HG03280 (cell line): Measurements from ENCODE around the gene C9orf50.

Experiments used
- ATAC-seq: cut with Tn5 transposase; IDR thresholded peaks from one replicate; pipeline ENCODE4 v1.9.1; 2021; ENCODE audit warnings: mild to moderate bottlenecking, moderate library complexity; ENCODE audit not compliant: unreplicated experiment

The C9orf50 gene

GRCh38 chr9:129612123-129612522, 8.8 kb downstream of the C9orf50 start:
- ATAC-seq = no peak

- no peak for ATAC-seq
Observed at GRCh38 chr9:129611307-129611800, 9.5 kb downstream of the C9orf50 start.

GRCh38 chr9:129610473-129611306, 10.2 kb downstream of the C9orf50 start:
- ATAC-seq = peak; percentile 51

GRCh38 chr9:129610213-129610472, 10.8 kb downstream of the C9orf50 start:
- no peak for ATAC-seq

GRCh38 chr9:129609486-129610212, 11.3 kb downstream of the C9orf50 start:
- no peak for ATAC-seq

GRCh38 chr9:129608561-129609481, 12.1 kb downstream of the C9orf50 start:
- ATAC-seq = no peak

GRCh38 chr9:129607027-129607387, 13.9 kb downstream of the C9orf50 start:
- ATAC-seq = no peak

GRCh38 chr9:129606161-129607026, 14.5 kb downstream of the C9orf50 start:
- ATAC-seq = no peak

GRCh38 chr9:129604766-129605163, 16.1 kb downstream of the C9orf50 start:
- no peak for ATAC-seq

- ATAC-seq = no peak
Observed at GRCh38 chr9:129604056-129604765, 16.7 kb downstream of the C9orf50 start.

GRCh38 chr9:129602598-129603415, 18.1 kb downstream of the C9orf50 start:
- no peak for ATAC-seq

- ATAC-seq = no peak
Observed at GRCh38 chr9:129601082-129601674, 19.7 kb downstream of the C9orf50 start.

- ATAC-seq = no peak
Observed at GRCh38 chr9:129598089-129598596, 22.8 kb downstream of the C9orf50 start.

- ATAC-seq = no peak
Observed at GRCh38 chr9:129597355-129598088, 23.4 kb downstream of the C9orf50 start.

GRCh38 chr9:129596541-129597331, 24.2 kb downstream of the C9orf50 start:
- ATAC-seq = no peak

GRCh38 chr9:129595903-129596540, 24.9 kb downstream of the C9orf50 start:
- no peak for ATAC-seq
